ENCODE results near the gene RPEL1. TPM values are rescaled to one million over a fixed set of nuclear protein-coding genes. Genes with fewer than 3 reads are reported as not detected.
A peak's percentile ranks its signal among the peaks of the same experiment; 100 is the strongest.
"Not testable (repeated sequence)": the region's sequence is repeated elsewhere in the genome, so short reads cannot be mapped to it uniquely, and the experiment has no call there.

The RPEL1 gene
- total RNA-seq, 1 donor from 2014 or later: not detected

GRCh38 chr10:103231047-103231551 is 14.6 kb upstream of the RPEL1 start:
- intact Hi-C loops (cut with DNase I): no loop called here
- DNase-seq (ENCODE audit: low spot score) (no peak), ATAC-seq (peak; percentile 26)

- intact Hi-C loops (cut with DNase I): no loop called here
- no peak for DNase-seq (ENCODE audit: low spot score)
- ATAC-seq: no peak
These were observed 13.5 kb upstream of the RPEL1 start for GRCh38 chr10:103232131-103232673.

GRCh38 chr10:103232772-103233488 is 12.8 kb upstream of the RPEL1 start:
- intact Hi-C loops (cut with DNase I): no loop called here
- DNase-seq (ENCODE audit: low spot score): no peak
- no peak for ATAC-seq

GRCh38 chr10:103235775-103236174 is 9.9 kb upstream of the RPEL1 start:
- intact Hi-C loops (cut with DNase I): no loop called here
- no peak for DNase-seq (ENCODE audit: low spot score)
- no peak for ATAC-seq

GRCh38 chr10:103238506-103239252 is 7.0 kb upstream of the RPEL1 start:
- DNase-seq (ENCODE audit: low spot score) (peak; percentile 58), ATAC-seq (peak; percentile 87)
- intact Hi-C loops (cut with DNase I): no loop called here

- ATAC-seq: peak; percentile 18
These were observed 4.2 kb upstream of the RPEL1 start for GRCh38 chr10:103241262-103242011.

GRCh38 chr10:103244666-103245271 is 918 bp upstream of the RPEL1 start:
- ATAC-seq (peak; percentile 95), DNase-seq (ENCODE audit: low spot score) (peak; percentile 84)
- intact Hi-C loops (cut with DNase I): loop anchor here (5.0 kb wide), 1 partner anchor 327 kb away; the partner anchor contains the start of gene CNNM2

More at GRCh38 chr10:103241262-103242011, 4.2 kb upstream of the RPEL1 start:
- no peak for DNase-seq (ENCODE audit: low spot score)
- intact Hi-C loops (cut with DNase I): no loop called here

- intact Hi-C loops (cut with DNase I): loop anchor here (5.0 kb wide), 1 partner anchor 329 kb away; the partner anchor contains the start of gene CNNM2
These were observed 637 bp downstream of the RPEL1 start for GRCh38 chr10:103246324-103246723.

GRCh38 chr10:103254113-103254512 is 8.4 kb downstream of the RPEL1 start:
- DNase-seq (ENCODE audit: low spot score): no peak
- intact Hi-C loops (cut with DNase I): no loop called here
- ATAC-seq: no peak

More at GRCh38 chr10:103246324-103246723, 637 bp downstream of the RPEL1 start:
- ATAC-seq (no peak), DNase-seq (ENCODE audit: low spot score) (no peak)

- DNase-seq (ENCODE audit: low spot score): no peak
- ATAC-seq: no peak
- intact Hi-C loops (cut with DNase I): no loop called here
These were observed 9.0 kb downstream of the RPEL1 start for GRCh38 chr10:103254538-103255325.

GRCh38 chr10:103256613-103257012 is 10.9 kb downstream of the RPEL1 start:
- intact Hi-C loops (cut with DNase I): no loop called here
- ATAC-seq: no peak

GRCh38 chr10:103257812-103258211 is 12.1 kb downstream of the RPEL1 start:
- no peak for ATAC-seq
- intact Hi-C loops (cut with DNase I): no loop called here
- DNase-seq (ENCODE audit: low spot score): no peak

More at GRCh38 chr10:103256613-103257012, 10.9 kb downstream of the RPEL1 start:
- no peak for DNase-seq (ENCODE audit: low spot score)

GRCh38 chr10:103258928-103259327 is 13.2 kb downstream of the RPEL1 start:
- DNase-seq (ENCODE audit: low spot score); ATAC-seq; intact Hi-C loops (cut with DNase I): not testable (repeated sequence)

GRCh38 chr10:103259989-103260388 is 14.3 kb downstream of the RPEL1 start:
- intact Hi-C loops (cut with DNase I): no loop called here
- ATAC-seq: no peak
- no peak for DNase-seq (ENCODE audit: low spot score)

GRCh38 chr10:103262229-103262628 is 16.5 kb downstream of the RPEL1 start:
- DNase-seq (ENCODE audit: low spot score) (no peak), ATAC-seq (no peak)
- intact Hi-C loops (cut with DNase I): no loop called here

GRCh38 chr10:103265717-103266329 is 20.1 kb downstream of the RPEL1 start:
- intact Hi-C loops (cut with DNase I): no loop called here
- DNase-seq (ENCODE audit: low spot score) (peak; percentile 76), ATAC-seq (no peak)

- ATAC-seq (peak; percentile 22), DNase-seq (ENCODE audit: low spot score) (no peak)
- intact Hi-C loops (cut with DNase I): no loop called here
These were observed 27.4 kb downstream of the RPEL1 start for GRCh38 chr10:103273041-103273441.

Data from sciatic nerve (tissue), 2 donors.